Coronary artery (tissue), 2 donors: ENCODE data around the gene TAF7L.

Source experiments
- DNase-seq: peaks from one replicate; pipeline ENCODE4 v3.0.0-alpha.2; 2017; ENCODE audit warnings: low spot score
- H3K27ac ChIP-seq, 2 donors: fragments of 200-600 bp; sonication (generic); one replicate each; pipeline ENCODE4 v1.5.1; 2016 to 2019
- H3K4me3 ChIP-seq: fragments of 200-600 bp; sonication (generic); 2 replicates; pipeline ENCODE4 v1.5.1; 2016; ENCODE audit warnings: mild to moderate bottlenecking, moderate library complexity
- TF ChIP-seq, protein P1 (sequence below): fragments of 200-600 bp; sonication (generic); IDR thresholded peaks from one replicate; pipeline ENCODE4 v1.5.1; 2019; ENCODE audit warnings: antibody characterized with exemption

TAF7L gene

GRCh38 chrX:101241531-101241930 lies 49.6 kb downstream of the TAF7L start:
- TF ChIP-seq, protein P1, sequence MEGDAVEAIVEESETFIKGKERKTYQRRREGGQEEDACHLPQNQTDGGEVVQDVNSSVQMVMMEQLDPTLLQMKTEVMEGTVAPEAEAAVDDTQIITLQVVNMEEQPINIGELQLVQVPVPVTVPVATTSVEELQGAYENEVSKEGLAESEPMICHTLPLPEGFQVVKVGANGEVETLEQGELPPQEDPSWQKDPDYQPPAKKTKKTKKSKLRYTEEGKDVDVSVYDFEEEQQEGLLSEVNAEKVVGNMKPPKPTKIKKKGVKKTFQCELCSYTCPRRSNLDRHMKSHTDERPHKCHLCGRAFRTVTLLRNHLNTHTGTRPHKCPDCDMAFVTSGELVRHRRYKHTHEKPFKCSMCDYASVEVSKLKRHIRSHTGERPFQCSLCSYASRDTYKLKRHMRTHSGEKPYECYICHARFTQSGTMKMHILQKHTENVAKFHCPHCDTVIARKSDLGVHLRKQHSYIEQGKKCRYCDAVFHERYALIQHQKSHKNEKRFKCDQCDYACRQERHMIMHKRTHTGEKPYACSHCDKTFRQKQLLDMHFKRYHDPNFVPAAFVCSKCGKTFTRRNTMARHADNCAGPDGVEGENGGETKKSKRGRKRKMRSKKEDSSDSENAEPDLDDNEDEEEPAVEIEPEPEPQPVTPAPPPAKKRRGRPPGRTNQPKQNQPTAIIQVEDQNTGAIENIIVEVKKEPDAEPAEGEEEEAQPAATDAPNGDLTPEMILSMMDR: no peak
- peak; percentile 50 for DNase-seq
- Histone ChIP-seq H3K27ac (no peak overlapping the region), H3K4me3 (no peak overlapping the region)

- TF ChIP-seq, protein P1: no peak
- Histone ChIP-seq H3K27ac (no peak overlapping the region), H3K4me3 (no peak overlapping the region)
- DNase-seq: no peak
These were observed 54.1 kb downstream of the TAF7L start for GRCh38 chrX:101237041-101237440.

DNA sequence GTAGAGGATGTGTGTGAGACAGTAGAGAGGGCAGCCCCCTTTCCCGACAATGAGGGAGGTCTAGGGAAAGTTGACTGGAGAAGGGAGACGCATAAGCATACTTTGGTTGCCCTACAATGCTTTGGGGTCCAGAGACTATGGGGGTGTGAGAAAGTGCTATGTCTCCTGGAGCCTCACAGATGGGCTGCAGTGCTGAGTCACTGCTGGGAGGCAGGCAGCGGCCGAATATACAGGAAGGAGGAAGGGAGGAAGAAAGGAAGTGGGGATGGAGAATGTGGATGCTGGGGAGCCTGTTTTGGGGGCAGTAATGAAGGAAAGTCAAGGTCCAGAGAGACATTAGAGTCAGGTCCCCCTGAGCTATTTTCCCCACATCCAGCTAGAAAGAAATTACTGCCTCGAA lies 58.8 kb downstream of the TAF7L start:
- Histone ChIP-seq H3K27ac (no peak overlapping the region), H3K4me3 (no peak overlapping the region)
- no peak for DNase-seq
- TF ChIP-seq, protein P1: no peak

DNA sequence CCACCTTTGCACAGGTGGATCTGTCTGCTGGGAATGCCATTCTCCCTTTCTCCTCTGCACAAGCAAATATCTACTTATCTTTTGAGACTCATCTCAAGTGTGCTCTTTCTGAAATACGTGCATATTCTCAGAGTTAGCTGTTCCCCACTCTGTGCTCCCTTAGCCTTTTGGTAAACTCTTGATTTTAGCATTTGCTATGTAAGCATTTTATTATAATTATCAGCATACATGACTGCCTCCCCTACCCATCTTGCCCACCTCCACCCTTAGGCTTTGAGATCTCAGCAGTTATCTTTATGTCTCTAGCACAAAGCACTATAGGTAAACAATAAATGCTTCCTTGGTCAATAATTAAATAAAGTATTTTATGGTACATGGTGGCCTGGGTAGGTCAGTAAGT lies 60.1 kb downstream of the TAF7L start:
- Histone ChIP-seq H3K4me3 (no peak overlapping the region), H3K27ac (no peak overlapping the region)
- TF ChIP-seq, protein P1: no peak
- DNase-seq: no peak

DNA sequence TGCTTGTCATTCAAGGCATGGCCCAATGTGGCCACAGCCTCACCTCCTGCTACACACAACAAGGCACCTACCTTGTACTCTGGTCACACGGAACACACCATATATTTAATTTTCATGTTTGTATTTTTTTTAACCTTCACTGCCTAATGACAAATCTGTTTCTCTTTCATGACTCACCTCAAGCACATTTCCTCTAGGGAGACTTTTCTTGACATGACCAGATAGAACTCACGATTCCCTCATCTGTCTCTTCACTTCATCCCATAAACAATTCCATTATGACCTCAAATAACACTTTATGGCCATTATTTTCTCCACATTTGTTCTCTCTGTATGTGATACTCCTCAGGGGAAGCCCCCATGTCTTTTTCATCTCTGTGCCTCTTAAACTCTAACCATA lies 60.5 kb downstream of the TAF7L start:
- TF ChIP-seq, protein P1: no peak
- Histone ChIP-seq H3K27ac (no peak overlapping the region), H3K4me3 (no peak overlapping the region)
- no peak for DNase-seq

GRCh38 chrX:101229170-101229569 lies 62.0 kb downstream of the TAF7L start:
- Histone ChIP-seq H3K27ac (no peak overlapping the region), H3K4me3 (no peak overlapping the region)
- no peak for DNase-seq
- TF ChIP-seq, protein P1: no peak

- TF ChIP-seq, protein P1: no peak
- Histone ChIP-seq H3K27ac (no peak overlapping the region), H3K4me3 (no peak overlapping the region)
- no peak for DNase-seq
These were observed 67.9 kb downstream of the TAF7L start for GRCh38 chrX:101223226-101223625.
